Sigmoid colon (tissue), 7 donors: ENCODE data around the gene BMP8B. TPM values are rescaled to one million over a fixed set of nuclear protein-coding genes. Genes with fewer than 3 reads are reported as not detected.
A peak's percentile ranks its signal among the peaks of the same experiment; 100 is the strongest.

Experiments
- DNase-seq: peaks from one replicate; pipeline ENCODE4 v3.0.0-alpha.2; 2019
- H3K27ac ChIP-seq, 4 donors: fragments of 200-600 bp; sonication (generic); one replicate each; pipeline ENCODE4 v1.5.1; 2016 to 2019; ENCODE audit warnings: mild to moderate bottlenecking in 1 of 4
- H3K27me3 ChIP-seq, 3 donors: fragments of 200-600 bp; sonication (generic); one replicate each; pipeline ENCODE4 v1.5.1; 2019; ENCODE audit warnings: mild to moderate bottlenecking in 1 of 3
- H3K36me3 ChIP-seq, 4 donors: fragments of 200-600 bp; sonication (generic); one replicate each; pipeline ENCODE4 v1.5.1; 2016 to 2019
- H3K4me1 ChIP-seq, 4 donors: fragments of 200-600 bp; sonication (generic); one replicate each; pipeline ENCODE4 v1.5.1; 2017 to 2019
- H3K4me3 ChIP-seq, 4 donors: fragments of 200-600 bp; sonication (generic); one replicate each; pipeline ENCODE4 v1.5.1; 2017 to 2019; ENCODE audit warnings: mild to moderate bottlenecking in 2 of 4, moderate library complexity in 1 of 4
- H3K9me3 ChIP-seq, 4 donors: fragments of 200-600 bp in 3 of 4; sonication (generic) in 3 of 4; one replicate each; pipeline versions ENCODE4 v1.5.1 to v1.6.1; 2013 to 2019
- EP300 ChIP-seq, 4 donors: sonication (generic); formaldehyde crosslinking; IDR thresholded peaks; one replicate each; pipeline ENCODE4 v1.6.1; 2017; ENCODE audit warnings: antibody characterized with exemption in 4 of 4
- POLR2A ChIP-seq, 2 donors: fragments of 450-650 bp; IDR thresholded peaks; one replicate each; pipeline ENCODE4 v1.6.1; 2016; ENCODE audit warnings: antibody characterized with exemption in 2 of 2, mild to moderate bottlenecking in 2 of 2, moderate library complexity in 2 of 2
- POLR2AphosphoS5 ChIP-seq, 4 donors: sonication (generic); formaldehyde crosslinking; IDR thresholded peaks; one replicate each; pipeline ENCODE4 v1.6.1; 2017; ENCODE audit warnings: antibody characterized with exemption in 4 of 4
- WGBS, 2 donors: extraction: QIAGEN DNeasy Blood & Tissue Kit; methylation state at CpG; one replicate each; pipeline ENCODE4 v1.1.7; 2013; 5-methylcytosine and 5-hydroxymethylcytosine counted together
- intact Hi-C: fragments of 100-400 bp; cut with DNase I; formaldehyde crosslinking; loops from one replicate; pipeline ENCODE4 v1.15.1; 2023
- polyA plus RNA-seq, 3 donors: library from polyadenylated mRNA; stranded (reverse); fragments of 200-250 nt; gene quantifications; one replicate each; pipeline ENCODE4 v1.2.3, GENCODE V29; 2013
- total RNA-seq, 4 donors: library from RNA; depleted of rRNA; stranded (reverse); fragments of >200 nt; gene quantifications; one replicate each; pipeline ENCODE4 v1.1.0, GENCODE V29; 2016
- TF ChIP-seq, protein P1 (sequence below), 4 experiments: fragments of 450-650 bp in 3 of 4; fragments of 200-600 bp in 1 of 4; IDR thresholded peaks; one replicate each; pipeline ENCODE4 v1.5.1; 2016 to 2019; ENCODE audit warnings: antibody characterized with exemption in 4 of 4, mild to moderate bottlenecking in 3 of 4, moderate library complexity in 2 of 4
- donor health status: healthy with polysubstance abuse.
- donor health status: Bipolar disorder and iron deficiency.
- donor health status: healthy.

The BMP8B gene, protein sequence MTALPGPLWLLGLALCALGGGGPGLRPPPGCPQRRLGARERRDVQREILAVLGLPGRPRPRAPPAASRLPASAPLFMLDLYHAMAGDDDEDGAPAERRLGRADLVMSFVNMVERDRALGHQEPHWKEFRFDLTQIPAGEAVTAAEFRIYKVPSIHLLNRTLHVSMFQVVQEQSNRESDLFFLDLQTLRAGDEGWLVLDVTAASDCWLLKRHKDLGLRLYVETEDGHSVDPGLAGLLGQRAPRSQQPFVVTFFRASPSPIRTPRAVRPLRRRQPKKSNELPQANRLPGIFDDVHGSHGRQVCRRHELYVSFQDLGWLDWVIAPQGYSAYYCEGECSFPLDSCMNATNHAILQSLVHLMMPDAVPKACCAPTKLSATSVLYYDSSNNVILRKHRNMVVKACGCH
- total RNA-seq = 1 to 10 TPM in 1 of 4 donors, under 1 TPM in 3; 0.16 to 2.1 (median 0.68) TPM
- 1 to 10 TPM; 3.0 to 4.6 (median 3.0) TPM for polyA plus RNA-seq

DNA sequence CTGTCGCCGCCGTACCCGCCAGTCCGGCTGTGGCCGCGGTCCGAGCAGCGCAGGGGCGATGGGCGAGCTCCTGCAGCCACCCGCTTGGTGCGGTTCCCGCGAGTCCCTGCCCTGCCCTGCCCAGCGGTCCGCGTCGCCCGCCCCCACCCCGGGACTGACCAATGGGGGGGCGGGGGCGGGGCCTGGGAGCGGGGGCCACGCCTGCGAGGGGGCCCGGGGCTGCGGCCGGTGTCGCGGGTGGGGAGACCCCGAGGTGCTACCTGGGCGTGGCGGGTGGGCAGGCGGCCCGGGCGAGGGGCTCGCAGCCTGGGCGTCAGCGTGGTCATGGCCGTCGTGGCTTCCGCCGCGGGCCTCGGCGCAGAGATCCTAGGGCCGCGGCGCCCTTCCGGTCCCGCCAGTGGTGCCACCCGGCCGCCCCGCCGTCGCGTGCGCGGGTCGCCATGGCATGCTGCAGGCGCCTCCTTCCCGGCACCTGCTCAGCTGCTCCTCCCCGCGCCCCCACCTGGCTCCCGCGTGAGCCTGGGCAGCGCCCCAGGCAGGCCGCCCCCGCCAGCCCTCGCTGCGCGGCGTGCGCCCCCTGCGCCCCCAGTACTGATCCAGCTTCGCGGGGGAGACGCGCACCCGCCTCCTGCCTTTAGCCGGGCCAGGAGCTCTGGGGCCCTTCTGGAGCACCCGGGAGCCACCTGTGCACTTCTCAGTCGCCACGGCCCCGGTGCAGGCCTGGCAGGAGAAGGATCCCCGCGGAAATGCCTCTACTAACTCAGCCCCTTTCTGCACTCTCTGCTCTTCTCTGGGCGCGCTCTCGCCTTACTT is at the start of gene BMP8B:
Gene BMP8B, minus strand, starts transcription at position 108 of the 813 bp plus-strand sequence. CDS start 380 bp downstream, outside the sequence.
- 1% methylated on average over 91 of the region's 91 CpGs for WGBS, 2 donors
- Histone ChIP-seq H3K4me1 (peaks cover 0 to 11% (median 7%) of the 10 kb centered on the region in 4 donors), H3K27me3 (peaks cover 22 to 40% (median 24%) of the 10 kb centered on the region in 3 donors), H3K36me3 (no peaks in the 10 kb centered on the region), H3K4me3 (peak within 1 kb of the TSS in 3 of 4 donors; percentile 41 to 53 (median 50)), H3K27ac (peak within 1 kb of the TSS in 1 of 4 donors; percentile 8), H3K9me3 (no peaks in the 10 kb centered on the region)
- intact Hi-C loops = no loop called here
- TF ChIP-seq EP300 (IDR thresholded peaks at IDR 0.05) (no peak), POLR2AphosphoS5 (IDR thresholded peaks at IDR 0.05) (peak in 2 of 4 donors; percentile 56 to 57), POLR2A (IDR thresholded peaks at IDR 0.05) (no peak)
- TF ChIP-seq, protein P1, sequence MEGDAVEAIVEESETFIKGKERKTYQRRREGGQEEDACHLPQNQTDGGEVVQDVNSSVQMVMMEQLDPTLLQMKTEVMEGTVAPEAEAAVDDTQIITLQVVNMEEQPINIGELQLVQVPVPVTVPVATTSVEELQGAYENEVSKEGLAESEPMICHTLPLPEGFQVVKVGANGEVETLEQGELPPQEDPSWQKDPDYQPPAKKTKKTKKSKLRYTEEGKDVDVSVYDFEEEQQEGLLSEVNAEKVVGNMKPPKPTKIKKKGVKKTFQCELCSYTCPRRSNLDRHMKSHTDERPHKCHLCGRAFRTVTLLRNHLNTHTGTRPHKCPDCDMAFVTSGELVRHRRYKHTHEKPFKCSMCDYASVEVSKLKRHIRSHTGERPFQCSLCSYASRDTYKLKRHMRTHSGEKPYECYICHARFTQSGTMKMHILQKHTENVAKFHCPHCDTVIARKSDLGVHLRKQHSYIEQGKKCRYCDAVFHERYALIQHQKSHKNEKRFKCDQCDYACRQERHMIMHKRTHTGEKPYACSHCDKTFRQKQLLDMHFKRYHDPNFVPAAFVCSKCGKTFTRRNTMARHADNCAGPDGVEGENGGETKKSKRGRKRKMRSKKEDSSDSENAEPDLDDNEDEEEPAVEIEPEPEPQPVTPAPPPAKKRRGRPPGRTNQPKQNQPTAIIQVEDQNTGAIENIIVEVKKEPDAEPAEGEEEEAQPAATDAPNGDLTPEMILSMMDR (IDR thresholded peaks at IDR 0.05) = no peak
- DNase-seq = peak; percentile 70

DNA sequence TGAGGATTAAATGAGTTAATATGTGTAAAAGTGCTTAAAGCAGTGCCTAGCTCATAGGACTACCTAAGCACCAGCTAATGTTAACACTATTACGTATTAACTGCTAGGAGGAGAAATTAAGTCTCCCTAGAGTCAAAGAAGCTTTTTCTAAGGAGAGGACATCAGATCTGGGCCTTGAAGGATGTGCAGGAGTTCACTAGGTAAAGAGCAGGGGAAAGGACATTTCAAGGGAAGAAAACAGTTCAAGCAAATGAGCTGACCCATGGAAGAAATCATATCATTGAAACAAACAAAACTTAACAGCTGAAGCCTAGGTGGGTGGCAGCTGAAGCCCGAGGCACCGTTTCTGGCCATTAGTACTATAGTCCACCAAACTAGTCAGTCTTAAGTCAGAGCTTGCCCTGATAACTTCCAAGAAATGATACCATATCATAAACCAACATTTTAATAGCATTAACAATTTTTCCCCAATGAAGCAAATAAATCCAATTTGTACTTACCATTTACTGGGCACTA is 48.0 kb upstream of the BMP8B start:
- H3K27me3 ChIP-seq = no peaks in the 10 kb centered on the region
- H3K4me3 ChIP-seq = no peak overlapping the region
- H3K27ac ChIP-seq = no peak overlapping the region
- no peak for TF ChIP-seq POLR2A (IDR thresholded peaks at IDR 0.05)
- TF ChIP-seq, protein P1 (IDR thresholded peaks at IDR 0.05) = no peak
- H3K36me3 ChIP-seq = peaks cover 0 to 43% (median 10%) of the 10 kb centered on the region in 4 donors
- no peaks in the 10 kb centered on the region for H3K4me1 ChIP-seq
- 92 to 96% methylated on average over 3 of the region's 3 CpGs for WGBS, 2 donors
- no peaks in the 10 kb centered on the region for H3K9me3 ChIP-seq
- no peak for DNase-seq
- intact Hi-C loops = no loop called here

DNA sequence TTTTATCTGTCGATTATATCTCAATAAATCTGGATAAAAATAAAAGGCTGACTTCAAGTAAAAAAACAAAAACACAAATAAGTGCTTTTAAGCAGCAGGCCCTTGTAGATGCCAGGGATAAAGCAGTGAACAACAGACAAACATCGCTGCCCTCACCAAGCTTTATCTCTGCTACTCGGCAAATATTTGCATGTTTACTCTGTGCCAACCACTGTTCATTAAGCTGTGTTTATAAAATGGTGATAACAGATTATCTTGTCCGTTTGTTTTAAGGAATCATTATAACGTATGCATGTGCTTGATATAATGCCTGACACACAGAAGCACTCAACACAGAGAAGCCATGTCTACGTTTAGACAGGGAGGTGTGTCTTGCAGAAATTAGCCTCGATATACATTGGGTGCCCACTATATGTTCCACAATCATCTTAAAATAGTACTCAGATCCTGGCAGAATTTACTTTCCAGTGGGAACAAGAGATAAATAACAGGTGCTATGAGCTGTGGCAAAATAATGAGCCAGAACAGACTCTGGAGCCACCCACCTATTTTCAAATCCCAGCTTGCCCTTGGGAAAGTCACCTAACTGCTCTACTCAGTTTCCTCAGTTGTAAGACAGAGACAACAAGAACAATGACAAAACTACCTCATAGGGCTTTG is 47.4 kb upstream of the BMP8B start:
- Histone ChIP-seq H3K27me3 (no peaks in the 10 kb centered on the region), H3K4me1 (no peaks in the 10 kb centered on the region), H3K9me3 (no peaks in the 10 kb centered on the region), H3K36me3 (peaks cover 0 to 37% (median 6%) of the 10 kb centered on the region in 4 donors), H3K4me3 (no peak overlapping the region), H3K27ac (no peak overlapping the region)
- TF ChIP-seq POLR2AphosphoS5 (IDR thresholded peaks at IDR 0.05) (no peak), EP300 (IDR thresholded peaks at IDR 0.05) (no peak), POLR2A (IDR thresholded peaks at IDR 0.05) (no peak)
- TF ChIP-seq, protein P1 (IDR thresholded peaks at IDR 0.05) = no peak
- intact Hi-C loops = no loop called here
- DNase-seq = no peak
- 37 to 70% methylated on average over 7 of the region's 7 CpGs for WGBS, 2 donors

DNA sequence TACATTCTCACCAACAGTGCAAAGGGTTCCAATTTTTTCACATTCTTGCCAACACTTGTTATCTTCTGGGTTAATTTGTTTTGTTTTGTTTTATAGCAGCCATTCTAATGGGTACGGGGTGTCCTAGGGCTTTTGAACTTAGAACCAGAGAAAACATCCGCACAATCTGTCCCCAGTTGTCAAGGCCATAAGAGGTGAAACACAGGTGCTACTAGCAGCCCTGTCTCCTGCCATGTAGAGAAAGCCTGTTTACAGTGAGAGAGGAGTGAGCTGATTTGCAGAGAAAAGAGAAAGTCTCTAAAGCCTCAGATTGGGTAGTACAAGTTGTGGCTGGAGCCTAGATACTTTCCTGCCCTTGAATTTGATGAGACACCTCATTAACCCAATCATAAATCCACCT is 46.4 kb upstream of the BMP8B start:
- WGBS, 2 donors = 28 to 87% methylated on average over 2 of the region's 2 CpGs
- intact Hi-C loops = no loop called here
- H3K4me3 ChIP-seq = no peak overlapping the region
- peaks cover 0 to 5% (median 0%) of the 10 kb centered on the region in 3 donors for H3K27me3 ChIP-seq
- no peaks in the 10 kb centered on the region for H3K9me3 ChIP-seq
- H3K4me1 ChIP-seq = no peaks in the 10 kb centered on the region
- H3K27ac ChIP-seq = no peak overlapping the region
- DNase-seq = no peak
- TF ChIP-seq EP300 (IDR thresholded peaks at IDR 0.05) (no peak), POLR2AphosphoS5 (IDR thresholded peaks at IDR 0.05) (no peak), POLR2A (IDR thresholded peaks at IDR 0.05) (no peak)
- TF ChIP-seq, protein P1 (IDR thresholded peaks at IDR 0.05) = no peak
- peaks cover 0 to 27% (median 0%) of the 10 kb centered on the region in 4 donors for H3K36me3 ChIP-seq
